GM04504 (cell line): Measurements from ENCODE around the gene TLX1.
"Not testable (repeated sequence)": the region's sequence is repeated elsewhere in the genome, so short reads cannot be mapped to it uniquely, and the experiment has no call there.

ENCODE experiments used
- DNase-seq: peaks from one replicate; pipeline ENCODE4 v3.0.0-alpha.2; 2012; ENCODE audit warnings: low read depth

TLX1 gene

DNA sequence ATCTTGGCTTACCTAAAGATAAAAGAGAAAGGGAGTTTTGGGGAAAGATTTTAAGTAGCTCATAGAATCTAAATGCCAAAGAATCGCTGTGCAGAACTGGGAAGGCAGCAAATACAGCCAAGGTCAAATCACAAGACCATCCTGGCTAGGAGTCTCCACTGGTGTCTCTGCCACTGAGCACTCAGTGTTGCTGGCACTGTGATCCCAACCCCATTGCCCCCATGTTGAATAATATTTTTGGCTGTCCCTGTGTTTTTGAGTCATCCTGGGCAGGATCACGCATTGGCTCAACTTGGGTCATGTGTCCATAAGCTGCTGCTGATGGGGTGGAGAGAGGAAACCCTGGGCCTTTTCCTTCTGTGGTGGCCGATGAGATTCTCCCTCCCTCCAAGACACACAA lies 21.2 kb downstream of the TLX1 start:
- DNase-seq: no peak

DNA sequence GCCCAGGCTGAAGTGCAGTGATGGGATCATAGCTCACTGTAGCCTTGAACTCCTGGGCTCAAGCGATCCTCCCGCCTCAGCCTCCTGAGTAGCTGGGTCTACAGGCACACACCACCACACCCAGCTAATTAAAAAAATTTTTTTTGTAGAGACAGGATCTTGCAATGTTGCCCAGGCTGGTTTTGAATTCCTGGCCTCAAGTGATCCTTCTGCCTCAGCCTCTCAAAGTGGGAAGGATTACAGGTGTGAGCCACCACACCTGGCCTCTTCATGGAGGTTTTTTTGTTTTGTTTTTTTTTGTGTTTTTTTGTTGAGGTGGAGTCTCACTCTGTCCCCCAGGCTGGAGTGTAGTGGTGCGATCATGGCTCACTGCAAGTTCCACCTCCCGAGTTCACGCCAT lies 23.4 kb downstream of the TLX1 start:
- not testable (repeated sequence) for DNase-seq

DNA sequence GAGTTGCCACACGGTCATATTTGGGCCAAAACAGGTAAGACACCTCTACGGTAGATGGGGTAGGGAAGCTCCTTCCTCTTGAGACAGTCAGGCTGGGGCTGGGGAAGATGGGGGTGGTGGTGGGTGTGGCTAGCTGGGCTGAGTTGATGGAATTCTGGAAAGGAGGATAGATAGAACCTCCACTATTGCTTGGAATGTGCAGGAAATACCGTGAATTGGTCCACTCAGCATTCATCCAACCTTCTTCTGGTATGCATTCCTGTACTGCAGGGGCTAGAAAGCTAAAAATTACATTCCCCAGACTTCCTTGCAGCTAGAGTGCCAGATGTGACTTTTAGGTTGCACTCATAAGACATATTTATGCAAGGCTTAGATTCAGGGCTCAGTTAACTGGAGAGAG lies 24.8 kb downstream of the TLX1 start:
- no peak for DNase-seq

DNA sequence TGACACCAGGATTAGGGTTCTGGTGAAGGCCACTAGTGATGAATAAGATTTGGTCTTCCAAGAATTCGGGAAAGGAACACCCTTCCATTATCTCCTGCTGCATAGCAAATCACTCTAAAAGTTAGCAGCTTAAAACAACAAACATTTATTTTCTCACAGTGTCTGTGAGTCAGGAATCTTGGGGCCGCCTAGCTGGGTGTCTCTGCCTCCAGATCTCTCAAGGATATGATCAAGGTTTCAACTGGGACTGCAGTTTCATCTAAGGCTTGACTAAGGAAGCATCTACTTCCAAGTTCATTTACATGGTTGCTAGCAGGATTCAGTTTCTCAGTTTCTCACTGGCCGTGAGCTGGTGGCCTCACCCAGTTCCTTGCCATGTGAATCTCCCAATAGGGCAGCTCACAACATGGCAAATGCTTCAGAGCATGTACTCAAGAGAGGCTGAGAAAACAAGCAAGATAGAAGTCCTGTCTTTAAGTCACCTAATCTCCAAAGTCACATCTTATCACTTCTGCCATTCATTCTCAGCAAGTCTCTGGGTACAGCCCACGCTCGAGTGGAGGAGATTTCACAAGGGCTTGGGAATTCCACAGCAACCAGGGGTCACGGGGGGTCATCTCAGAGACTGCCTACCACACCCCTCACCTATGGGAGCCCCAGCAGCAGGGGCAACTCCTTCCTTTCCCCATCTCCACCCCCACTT lies 26.8 kb downstream of the TLX1 start:
- DNase-seq: no peak

DNA sequence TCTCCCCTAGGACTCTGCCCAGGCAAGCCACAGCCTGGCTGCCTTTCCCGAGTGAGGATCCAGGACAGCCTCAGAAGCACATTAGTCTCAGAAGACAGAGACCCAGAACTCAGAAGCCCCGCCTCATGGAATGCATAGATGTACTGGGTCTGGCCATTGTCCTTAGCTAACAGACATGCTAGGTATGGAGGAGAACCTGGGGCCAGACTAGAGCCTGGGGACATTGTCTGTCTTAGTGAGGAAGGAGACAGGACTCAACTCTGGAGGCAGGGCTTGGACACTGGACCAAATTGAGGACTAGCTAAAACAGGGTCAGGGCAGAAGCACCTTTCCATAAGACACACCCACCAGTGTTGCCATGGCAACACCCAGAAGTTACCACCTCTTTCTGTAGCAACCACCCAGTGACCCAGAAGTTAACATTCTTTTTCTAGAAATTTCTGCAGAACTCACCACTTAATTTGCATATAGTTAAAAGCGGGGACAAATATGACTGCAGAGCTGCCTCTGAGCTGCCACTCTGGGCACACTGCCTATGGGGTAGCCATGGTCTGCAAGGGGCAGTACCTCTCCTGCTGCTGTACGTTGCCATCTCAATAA lies 27.5 kb downstream of the TLX1 start:
- DNase-seq: no peak

DNA sequence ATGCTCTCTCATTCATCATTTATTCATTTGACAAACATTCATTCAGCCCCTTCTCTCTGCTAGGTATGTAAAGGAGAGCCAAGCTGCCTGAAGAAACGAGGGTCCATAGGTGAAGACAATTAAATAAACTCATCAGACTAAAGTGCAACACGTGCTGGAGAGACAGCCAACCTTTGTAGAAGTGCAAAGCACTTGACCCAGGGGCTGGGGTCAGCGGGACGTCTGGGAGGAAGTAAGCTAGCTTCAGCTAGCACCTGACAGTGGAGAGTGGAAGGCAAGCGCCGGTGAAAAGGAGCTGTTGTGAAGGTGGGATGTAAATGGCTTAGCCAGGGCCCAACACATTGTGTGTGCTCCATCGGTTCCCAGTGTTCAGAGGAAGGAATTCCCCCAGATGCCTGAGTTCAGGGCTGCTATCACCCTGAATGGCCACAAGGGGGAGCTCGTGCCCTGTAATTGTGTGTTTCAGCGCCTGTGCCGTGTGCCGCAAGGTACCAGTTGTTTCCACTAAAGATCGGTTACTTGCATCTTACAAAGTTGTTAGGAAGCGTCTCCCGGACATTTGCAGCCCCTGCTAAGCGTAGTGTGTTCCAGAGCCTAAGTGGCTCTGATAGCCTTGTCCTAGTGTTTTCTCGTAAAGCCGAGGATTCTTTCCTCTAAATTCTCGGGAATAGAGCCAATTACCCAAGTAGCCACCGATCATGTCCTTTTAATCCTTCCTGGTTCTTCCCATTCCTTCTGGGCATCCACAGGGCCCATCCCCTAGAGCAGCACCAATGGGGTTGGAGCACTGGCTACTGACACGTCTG lies 30.6 kb downstream of the TLX1 start:
- peak; percentile 48 for DNase-seq

DNA sequence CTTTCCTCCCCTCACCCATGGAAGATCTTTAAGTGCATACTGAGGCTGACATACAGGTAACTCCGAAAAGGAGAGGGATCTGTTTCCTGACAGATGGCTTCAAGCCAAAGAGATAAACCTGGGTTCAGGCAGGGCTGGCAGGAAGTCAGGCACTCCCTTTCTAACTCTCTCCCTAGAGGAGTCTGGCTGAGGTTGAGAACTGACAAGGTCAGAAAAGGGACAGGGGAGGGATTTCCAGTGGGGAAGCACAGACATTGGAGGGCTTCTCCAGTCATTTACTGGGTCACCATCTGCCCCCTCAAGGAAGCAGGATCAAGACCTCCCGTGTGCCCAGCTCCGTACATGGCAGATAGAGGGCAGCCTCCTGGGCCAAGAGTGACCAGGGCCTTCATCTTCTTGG lies 31.6 kb downstream of the TLX1 start:
- DNase-seq: no peak

DNA sequence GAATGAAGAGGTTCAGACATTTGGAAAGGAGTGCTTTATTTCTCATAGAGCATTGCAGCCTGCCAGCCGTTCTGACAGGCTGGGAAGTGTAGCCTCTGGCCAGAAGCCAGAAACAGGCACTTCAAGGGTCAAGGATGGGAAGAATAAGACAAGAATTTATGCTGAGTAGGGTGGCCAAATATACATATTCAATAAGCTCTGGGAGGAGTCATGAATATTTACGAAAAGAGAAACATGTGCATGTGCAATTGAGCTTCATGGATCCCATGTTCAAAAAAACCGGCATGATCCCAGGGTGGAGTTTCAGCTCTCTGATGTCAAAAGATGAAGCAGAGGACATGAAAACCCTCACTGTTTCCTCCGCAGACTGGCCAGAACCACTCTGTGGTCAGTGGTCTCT lies 32.9 kb downstream of the TLX1 start:
- no peak for DNase-seq

DNA sequence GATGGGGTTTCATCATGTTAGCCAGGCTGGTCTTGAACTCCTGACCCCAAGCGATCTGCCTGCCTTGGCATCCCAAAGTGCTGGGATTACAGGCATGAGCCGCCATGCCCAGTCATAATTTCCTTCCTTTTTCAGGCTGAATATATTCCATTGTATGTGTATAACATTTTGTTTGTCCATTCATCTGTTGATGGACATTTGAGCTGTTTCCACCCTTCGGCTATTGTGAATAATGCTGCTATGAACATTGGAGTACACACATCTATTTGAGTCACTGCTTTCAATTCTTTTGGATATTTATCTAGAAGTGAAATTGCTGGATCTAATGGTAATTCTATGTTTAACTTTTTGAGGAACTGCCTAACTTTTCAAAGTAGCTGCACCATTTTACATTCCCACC lies 34.6 kb downstream of the TLX1 start:
- no peak for DNase-seq

DNA sequence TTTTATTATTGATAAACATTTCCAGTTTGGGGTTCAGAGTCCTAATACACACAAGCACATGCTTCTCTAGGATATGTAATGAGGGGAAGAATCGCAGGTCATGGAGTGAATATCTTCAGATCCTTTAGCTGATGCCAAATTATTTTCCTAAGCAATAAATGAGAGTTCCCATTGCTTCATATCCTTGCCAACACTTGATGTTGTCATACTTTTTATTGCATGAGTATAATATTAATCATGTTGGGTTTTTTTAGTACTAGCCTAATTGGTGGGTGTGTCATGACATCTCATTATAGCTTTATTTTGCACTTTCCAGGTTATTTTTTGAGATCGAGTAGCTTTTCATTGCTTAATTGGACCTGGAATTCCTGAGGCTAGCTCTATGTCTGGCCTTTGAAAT lies 35.3 kb downstream of the TLX1 start:
- no peak for DNase-seq

DNA sequence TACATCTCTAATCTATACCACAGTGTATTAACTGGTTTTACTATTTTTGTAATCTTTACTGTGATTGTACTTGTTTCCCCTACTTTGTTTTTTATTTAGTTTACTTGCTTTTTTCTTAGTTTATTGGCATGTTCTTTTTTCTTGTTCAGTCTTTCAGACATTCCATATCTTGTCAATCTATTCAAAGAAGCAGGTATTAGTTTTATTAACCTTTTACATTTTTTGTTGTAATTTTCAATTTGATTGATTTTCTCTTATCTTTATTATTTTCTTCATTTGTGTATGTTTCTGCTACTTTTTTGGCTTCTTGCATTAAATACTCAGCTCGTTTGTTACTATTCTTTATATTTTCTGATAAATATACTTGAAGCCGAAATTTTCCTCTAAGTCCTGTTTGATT lies 41.6 kb downstream of the TLX1 start:
- DNase-seq: no peak

DNA sequence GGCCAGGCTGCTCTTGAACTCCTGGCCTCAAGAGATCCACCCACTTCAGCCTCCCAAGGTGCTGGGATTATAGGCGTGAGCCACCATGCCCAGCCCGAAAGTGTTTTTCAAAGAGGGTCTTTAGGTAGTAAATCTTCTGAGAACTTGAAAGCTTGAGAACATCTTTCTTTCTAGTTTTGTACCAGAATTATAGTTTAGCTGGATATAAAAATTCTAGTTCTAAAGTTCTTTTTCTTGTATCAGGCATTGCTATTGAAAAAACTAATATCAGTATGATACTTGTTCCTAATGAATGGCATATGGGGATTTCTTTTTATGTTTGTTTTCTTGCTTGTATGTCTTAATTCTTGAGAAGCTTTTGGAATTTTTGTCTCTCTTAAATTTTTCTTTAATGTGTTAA lies 43.2 kb downstream of the TLX1 start:
- DNase-seq: no peak

DNA sequence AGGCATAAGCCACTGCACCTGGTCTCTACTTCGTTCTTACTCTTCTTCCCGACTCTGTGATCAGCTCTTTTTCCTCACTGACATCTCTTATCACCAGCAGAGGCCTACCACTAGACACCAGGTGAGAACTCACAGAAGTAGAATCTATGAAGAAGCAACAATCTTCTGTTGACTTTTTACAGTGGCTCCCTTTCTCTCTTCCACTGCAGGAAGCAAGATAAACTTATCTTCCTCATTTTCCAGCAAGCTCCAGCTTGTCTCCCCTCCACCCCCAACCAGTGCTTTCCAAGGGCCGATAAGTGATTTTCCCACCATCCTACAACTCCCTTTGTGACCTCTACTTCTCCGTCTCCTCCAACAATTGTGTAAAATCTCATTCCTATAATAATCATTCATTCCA lies 45.5 kb downstream of the TLX1 start:
- DNase-seq: no peak

DNA sequence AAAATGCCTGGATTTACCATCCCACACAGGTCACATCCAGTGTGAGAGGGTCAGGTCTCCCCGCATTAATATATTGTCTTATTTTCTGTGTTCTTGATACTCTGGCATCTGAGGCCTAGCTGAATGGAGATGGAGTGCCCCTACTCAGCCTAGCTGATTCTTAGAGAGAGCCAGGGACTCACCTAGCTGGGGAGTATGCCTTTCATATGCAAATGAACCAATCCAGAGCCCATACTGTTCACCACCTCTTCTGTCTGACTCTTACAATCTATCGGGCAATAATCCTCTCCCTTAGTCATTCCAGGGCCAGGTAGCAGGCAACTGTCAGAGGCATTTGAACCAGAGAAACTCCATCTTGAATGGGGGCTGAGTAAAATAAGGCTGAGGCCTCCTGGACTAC lies 51.8 kb downstream of the TLX1 start:
- no peak for DNase-seq

DNA sequence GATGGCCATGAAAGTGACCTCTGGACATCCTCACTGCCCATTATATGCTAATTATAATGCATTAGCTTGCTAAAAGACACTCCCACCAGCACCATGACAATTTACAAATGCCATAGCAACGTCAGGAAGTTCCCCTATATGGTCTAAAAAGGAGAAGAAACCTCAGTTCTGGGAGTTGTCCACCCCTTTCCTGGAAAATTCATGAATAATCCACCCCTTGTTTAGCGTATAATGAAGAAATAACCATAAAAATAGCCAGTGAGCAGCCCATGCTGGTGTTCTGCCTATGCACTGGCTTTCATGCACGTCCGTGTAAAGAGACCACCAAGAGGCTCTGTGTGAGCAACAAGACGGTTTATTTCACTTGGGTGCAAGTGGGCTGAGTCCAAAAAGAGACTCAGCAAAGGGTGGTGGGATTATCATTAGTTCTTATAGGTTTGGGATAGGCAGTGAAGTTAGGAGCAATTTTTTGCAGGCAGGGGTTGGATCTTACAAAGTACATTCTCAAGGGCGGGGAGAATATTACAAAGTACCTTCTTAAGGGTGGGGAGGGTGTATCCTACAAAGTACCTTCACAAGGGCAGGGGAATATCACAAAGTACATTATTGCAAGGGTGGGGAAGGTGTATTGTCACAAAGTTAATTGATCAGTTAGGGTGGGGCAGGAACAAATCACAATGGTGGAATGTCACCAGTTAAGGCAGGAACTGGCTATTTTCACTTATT lies 52.5 kb downstream of the TLX1 start:
- no peak for DNase-seq
